Astrocyte (in vitro differentiated cells and primary cell): ENCODE data around the gene ASB5.
"Not testable (repeated sequence)": the region's sequence is repeated elsewhere in the genome, so short reads cannot be mapped to it uniquely, and the experiment has no call there.

Experiments used
- CTCF ChIP-seq: IDR thresholded peaks from 2 replicates; pipeline ENCODE4 v1.5.1; 2011; ENCODE audit warnings: low read depth, mild to moderate bottlenecking, inconsistent platforms, low read length, moderate library complexity; ENCODE audit not compliant: insufficient read depth
- EZH2 ChIP-seq: IDR thresholded peaks from 2 replicates; pipeline ENCODE4 v1.6.1; 2012; ENCODE audit warnings: mild to moderate bottlenecking, low read length, inconsistent platforms; ENCODE audit not compliant: insufficient read depth

DNA sequence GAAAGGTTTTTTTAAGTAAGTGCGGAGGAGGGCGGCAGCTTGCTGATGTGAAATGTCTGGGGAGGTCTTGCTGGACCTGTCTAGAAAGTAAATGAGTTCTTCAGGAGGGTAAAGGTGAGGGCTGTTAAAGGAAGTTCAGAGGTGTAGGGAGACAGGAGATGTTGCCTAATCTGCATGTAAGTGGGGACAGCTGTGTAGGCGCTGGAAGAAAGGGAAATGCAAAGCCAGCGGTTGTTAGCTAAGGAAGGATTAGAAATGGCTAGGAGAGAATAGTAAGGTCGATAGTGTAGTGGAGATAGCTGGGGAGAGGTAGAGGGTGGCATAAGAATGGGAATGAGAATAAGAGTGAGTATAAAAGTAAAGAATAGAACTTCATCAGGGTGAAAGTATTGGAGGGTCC, 26.9 kb upstream of the ASB5 start:
- not testable (repeated sequence) for TF ChIP-seq CTCF, EZH2
